OCI-LY1 (cell line): Measurements from ENCODE around the gene OXNAD1.

Experiments
- EZH2 ChIP-seq: fragments of 200-600 bp; sonication (generic), shearing (Covaris generic); IDR thresholded peaks from 2 replicates; pipeline ENCODE4 v1.8.0; 2017; ENCODE audit warnings: borderline replicate concordance, mixed run types, mild to moderate bottlenecking, antibody characterized with exemption, low read length, moderate library complexity, mixed read lengths
- TF ChIP-seq, protein P1 (sequence below): fragments of 200-600 bp; sonication (generic), shearing (Covaris generic); IDR thresholded peaks from 2 replicates; pipeline ENCODE4 v1.5.1; 2017; ENCODE audit warnings: mild to moderate bottlenecking, antibody characterized with exemption, low read length, moderate library complexity, mixed read lengths

DNA sequence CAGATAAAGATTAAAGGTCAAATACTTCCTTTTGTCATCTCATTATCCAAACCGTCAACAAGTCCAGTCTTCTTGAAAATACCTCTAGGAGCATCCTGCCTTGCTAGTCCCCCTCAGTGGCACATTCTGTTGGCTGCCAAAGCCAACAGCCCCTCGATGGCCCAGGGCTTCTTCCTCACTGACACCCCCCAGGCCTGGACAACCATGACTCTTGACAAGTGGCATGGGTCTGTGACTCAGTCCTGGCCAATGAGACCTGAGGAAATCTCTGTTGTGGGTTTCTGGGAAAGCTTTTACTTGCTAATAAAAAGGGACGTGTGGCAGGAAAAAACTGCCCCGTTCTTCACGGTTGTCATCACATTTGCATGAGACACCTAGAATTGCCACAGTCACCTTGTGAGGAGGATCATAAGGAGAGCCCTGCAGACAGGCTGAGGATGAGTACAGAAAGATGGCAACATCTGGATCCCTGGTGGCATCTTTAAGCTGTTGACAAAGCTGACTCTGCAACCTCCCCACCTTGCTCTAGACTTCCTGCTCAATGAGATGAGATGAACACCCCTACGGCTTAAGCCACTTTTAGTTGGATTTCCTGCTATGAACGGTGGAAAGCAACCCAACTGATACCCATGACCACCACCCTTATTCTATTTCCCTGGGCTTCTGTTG, 81.5 kb downstream of the OXNAD1 start:
- TF ChIP-seq, protein P1, sequence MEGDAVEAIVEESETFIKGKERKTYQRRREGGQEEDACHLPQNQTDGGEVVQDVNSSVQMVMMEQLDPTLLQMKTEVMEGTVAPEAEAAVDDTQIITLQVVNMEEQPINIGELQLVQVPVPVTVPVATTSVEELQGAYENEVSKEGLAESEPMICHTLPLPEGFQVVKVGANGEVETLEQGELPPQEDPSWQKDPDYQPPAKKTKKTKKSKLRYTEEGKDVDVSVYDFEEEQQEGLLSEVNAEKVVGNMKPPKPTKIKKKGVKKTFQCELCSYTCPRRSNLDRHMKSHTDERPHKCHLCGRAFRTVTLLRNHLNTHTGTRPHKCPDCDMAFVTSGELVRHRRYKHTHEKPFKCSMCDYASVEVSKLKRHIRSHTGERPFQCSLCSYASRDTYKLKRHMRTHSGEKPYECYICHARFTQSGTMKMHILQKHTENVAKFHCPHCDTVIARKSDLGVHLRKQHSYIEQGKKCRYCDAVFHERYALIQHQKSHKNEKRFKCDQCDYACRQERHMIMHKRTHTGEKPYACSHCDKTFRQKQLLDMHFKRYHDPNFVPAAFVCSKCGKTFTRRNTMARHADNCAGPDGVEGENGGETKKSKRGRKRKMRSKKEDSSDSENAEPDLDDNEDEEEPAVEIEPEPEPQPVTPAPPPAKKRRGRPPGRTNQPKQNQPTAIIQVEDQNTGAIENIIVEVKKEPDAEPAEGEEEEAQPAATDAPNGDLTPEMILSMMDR = no peak
- no peak for TF ChIP-seq EZH2
